ENCODE measurements around the gene HK1.

DNA sequence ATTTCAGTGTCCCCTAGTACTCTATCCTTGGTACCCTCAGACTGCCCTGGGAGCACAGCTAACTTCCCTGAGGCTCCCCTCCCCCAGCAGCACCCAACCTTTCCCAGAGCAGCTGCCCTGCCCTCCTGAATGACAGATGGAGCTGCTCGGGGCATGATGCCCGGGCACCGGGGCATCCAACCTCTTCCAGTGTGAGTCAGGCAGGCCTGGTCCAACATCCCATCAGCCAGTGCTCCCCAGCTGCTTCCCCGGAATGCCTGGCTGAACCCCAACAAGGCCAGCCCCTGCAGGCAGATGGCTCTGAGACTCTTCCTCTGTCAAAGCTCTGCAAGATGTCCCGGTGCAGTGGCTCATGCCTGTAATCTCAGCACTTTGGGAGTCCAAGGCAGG, 161.0 kb downstream of the HK1 start:
- TF ChIP-seq, protein P1, sequence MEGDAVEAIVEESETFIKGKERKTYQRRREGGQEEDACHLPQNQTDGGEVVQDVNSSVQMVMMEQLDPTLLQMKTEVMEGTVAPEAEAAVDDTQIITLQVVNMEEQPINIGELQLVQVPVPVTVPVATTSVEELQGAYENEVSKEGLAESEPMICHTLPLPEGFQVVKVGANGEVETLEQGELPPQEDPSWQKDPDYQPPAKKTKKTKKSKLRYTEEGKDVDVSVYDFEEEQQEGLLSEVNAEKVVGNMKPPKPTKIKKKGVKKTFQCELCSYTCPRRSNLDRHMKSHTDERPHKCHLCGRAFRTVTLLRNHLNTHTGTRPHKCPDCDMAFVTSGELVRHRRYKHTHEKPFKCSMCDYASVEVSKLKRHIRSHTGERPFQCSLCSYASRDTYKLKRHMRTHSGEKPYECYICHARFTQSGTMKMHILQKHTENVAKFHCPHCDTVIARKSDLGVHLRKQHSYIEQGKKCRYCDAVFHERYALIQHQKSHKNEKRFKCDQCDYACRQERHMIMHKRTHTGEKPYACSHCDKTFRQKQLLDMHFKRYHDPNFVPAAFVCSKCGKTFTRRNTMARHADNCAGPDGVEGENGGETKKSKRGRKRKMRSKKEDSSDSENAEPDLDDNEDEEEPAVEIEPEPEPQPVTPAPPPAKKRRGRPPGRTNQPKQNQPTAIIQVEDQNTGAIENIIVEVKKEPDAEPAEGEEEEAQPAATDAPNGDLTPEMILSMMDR (IDR thresholded peaks at IDR 0.05; ENCODE audit: insufficient read depth, low read depth, low read length), result no peak
- no peak for TF ChIP-seq EZH2 (IDR thresholded peaks at IDR 0.05; ENCODE audit: insufficient read depth, low read length)

Measured in astrocyte (in vitro differentiated cells and primary cell).